HG03520 (cell line): ENCODE data around the gene GARNL3.

Source experiments
- ATAC-seq: cut with Tn5 transposase; IDR thresholded peaks from one replicate; pipeline ENCODE4 v1.9.1; 2021; ENCODE audit warnings: mild to moderate bottlenecking, moderate library complexity; ENCODE audit not compliant: unreplicated experiment

The GARNL3 gene

GRCh38 chr9:127426756-127427155 is 162.2 kb downstream of the GARNL3 start:
- ATAC-seq = no peak

- no peak for ATAC-seq
Observed at GRCh38 chr9:127428348-127428747, 163.8 kb downstream of the GARNL3 start.

- no peak for ATAC-seq
Observed at GRCh38 chr9:127430415-127430814, 165.8 kb downstream of the GARNL3 start.

GRCh38 chr9:127437497-127438264 is 173.1 kb downstream of the GARNL3 start:
- no peak for ATAC-seq

- no peak for ATAC-seq
Observed at GRCh38 chr9:127438394-127438793, 173.8 kb downstream of the GARNL3 start.
